ENCODE data around the gene DENND4A.
"Not testable (repeated sequence)": the region's sequence is repeated elsewhere in the genome, so short reads cannot be mapped to it uniquely, and the experiment has no call there.

DENND4A gene

GRCh38 chr15:65787260-65787659 lies 4.8 kb downstream of the DENND4A start:
- DNase-seq = no peak

- DNase-seq = no peak
These were observed 6.9 kb downstream of the DENND4A start for GRCh38 chr15:65785151-65785550.

- no peak for DNase-seq
These were observed 8.2 kb downstream of the DENND4A start for GRCh38 chr15:65783872-65784271.

GRCh38 chr15:65782096-65782495 lies 10.0 kb downstream of the DENND4A start:
- no peak for DNase-seq

- not testable (repeated sequence) for DNase-seq
These were observed 13.4 kb downstream of the DENND4A start for GRCh38 chr15:65778701-65779100.

- no peak for DNase-seq
These were observed 13.8 kb downstream of the DENND4A start for GRCh38 chr15:65778269-65778668.

- DNase-seq = no peak
These were observed 14.2 kb downstream of the DENND4A start for GRCh38 chr15:65777843-65778242.

- no peak for DNase-seq
These were observed 15.0 kb downstream of the DENND4A start for GRCh38 chr15:65777053-65777452.

GRCh38 chr15:65773386-65774111 lies 18.5 kb downstream of the DENND4A start:
- no peak for DNase-seq

- no peak for DNase-seq
These were observed 19.2 kb downstream of the DENND4A start for GRCh38 chr15:65772930-65773329.

GRCh38 chr15:65771870-65772269 lies 20.2 kb downstream of the DENND4A start:
- DNase-seq = no peak

- no peak for DNase-seq
These were observed 22.6 kb downstream of the DENND4A start for GRCh38 chr15:65769482-65769881.

GRCh38 chr15:65767895-65768294 lies 24.2 kb downstream of the DENND4A start:
- DNase-seq = no peak

- no peak for DNase-seq
These were observed 24.9 kb downstream of the DENND4A start for GRCh38 chr15:65767264-65767595.

GRCh38 chr15:65766422-65767263 lies 25.4 kb downstream of the DENND4A start:
- no peak for DNase-seq

GRCh38 chr15:65765106-65765505 lies 27.0 kb downstream of the DENND4A start:
- no peak for DNase-seq

- DNase-seq = no peak
These were observed 28.9 kb downstream of the DENND4A start for GRCh38 chr15:65762914-65763787.

GRCh38 chr15:65762399-65762798 lies 29.7 kb downstream of the DENND4A start:
- DNase-seq = no peak

GRCh38 chr15:65761210-65761926 lies 30.7 kb downstream of the DENND4A start:
- no peak for DNase-seq

GRCh38 chr15:65759441-65759840 lies 32.7 kb downstream of the DENND4A start:
- DNase-seq = no peak

GRCh38 chr15:65758242-65758641 lies 33.9 kb downstream of the DENND4A start:
- DNase-seq = no peak

GRCh38 chr15:65757256-65757655 lies 34.8 kb downstream of the DENND4A start:
- no peak for DNase-seq
